Neural cell (in vitro differentiated cells): Measurements from ENCODE around the gene ARFGAP1.

Source experiments
- RAD21 ChIP-seq: fragments of 450-650 bp; conservative IDR thresholded peaks from 2 replicates; pipeline ENCODE4 v1.6.1; 2014; ENCODE audit warnings: antibody characterized with exemption, mild to moderate bottlenecking, moderate library complexity
- TF ChIP-seq, protein P1 (sequence below): IDR thresholded peaks from 2 replicates; pipeline ENCODE4 v1.6.1; 2012; ENCODE audit warnings: borderline replicate concordance

DNA sequence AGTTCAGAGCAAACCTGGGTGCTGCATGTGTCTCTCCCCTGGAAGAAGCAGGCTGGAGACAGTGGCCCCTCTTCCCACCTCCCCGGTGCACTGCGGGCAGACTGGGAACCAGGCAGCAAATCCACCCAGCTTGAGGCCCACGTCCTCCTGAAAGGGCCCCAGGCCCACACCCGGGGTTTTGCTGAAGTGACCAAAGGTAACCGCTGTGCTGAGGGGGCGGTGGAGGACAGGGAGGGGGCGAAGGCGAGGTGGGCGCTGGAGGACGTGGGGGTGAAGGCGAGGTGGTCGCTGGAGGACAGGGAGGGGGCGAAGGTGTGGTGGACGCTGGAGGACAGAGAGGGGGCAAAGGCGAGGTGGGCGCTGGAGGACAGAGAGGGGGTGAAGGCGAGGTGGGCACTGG, 38.7 kb upstream of the ARFGAP1 start:
- TF ChIP-seq RAD21, result no peak
- TF ChIP-seq, protein P1, sequence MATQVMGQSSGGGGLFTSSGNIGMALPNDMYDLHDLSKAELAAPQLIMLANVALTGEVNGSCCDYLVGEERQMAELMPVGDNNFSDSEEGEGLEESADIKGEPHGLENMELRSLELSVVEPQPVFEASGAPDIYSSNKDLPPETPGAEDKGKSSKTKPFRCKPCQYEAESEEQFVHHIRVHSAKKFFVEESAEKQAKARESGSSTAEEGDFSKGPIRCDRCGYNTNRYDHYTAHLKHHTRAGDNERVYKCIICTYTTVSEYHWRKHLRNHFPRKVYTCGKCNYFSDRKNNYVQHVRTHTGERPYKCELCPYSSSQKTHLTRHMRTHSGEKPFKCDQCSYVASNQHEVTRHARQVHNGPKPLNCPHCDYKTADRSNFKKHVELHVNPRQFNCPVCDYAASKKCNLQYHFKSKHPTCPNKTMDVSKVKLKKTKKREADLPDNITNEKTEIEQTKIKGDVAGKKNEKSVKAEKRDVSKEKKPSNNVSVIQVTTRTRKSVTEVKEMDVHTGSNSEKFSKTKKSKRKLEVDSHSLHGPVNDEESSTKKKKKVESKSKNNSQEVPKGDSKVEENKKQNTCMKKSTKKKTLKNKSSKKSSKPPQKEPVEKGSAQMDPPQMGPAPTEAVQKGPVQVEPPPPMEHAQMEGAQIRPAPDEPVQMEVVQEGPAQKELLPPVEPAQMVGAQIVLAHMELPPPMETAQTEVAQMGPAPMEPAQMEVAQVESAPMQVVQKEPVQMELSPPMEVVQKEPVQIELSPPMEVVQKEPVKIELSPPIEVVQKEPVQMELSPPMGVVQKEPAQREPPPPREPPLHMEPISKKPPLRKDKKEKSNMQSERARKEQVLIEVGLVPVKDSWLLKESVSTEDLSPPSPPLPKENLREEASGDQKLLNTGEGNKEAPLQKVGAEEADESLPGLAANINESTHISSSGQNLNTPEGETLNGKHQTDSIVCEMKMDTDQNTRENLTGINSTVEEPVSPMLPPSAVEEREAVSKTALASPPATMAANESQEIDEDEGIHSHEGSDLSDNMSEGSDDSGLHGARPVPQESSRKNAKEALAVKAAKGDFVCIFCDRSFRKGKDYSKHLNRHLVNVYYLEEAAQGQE, result no peak
